Spleen (tissue), 11 donors: ENCODE data around the gene AZU1. TPM values are rescaled to one million over a fixed set of nuclear protein-coding genes. Genes with fewer than 3 reads are reported as not detected.

Source experiments
- DNase-seq: peaks from one replicate; pipeline ENCODE4 v3.0.0-alpha.2; 2020
- H3K27ac ChIP-seq, 8 donors: fragments of 200-600 bp; sonication (generic) in 7 of 8; 1 replicate in 4 of 8; 2 replicates in 4 of 8; pipeline versions ENCODE4 v1.5.0 to v1.8.0; 2016 to 2021; ENCODE audit warnings: inconsistent platforms in 4 of 8, mild to moderate bottlenecking in 4 of 8, moderate library complexity in 1 of 8
- H3K27me3 ChIP-seq, 7 donors: fragments of 200-600 bp; sonication (generic) in 6 of 7; replicated peaks in 1 of 7; 1 replicate in 4 of 7; 2 replicates in 3 of 7; pipeline versions ENCODE4 v1.5.0 to v1.8.0; 2016 to 2021; ENCODE audit warnings: inconsistent platforms in 3 of 7, mild to moderate bottlenecking in 1 of 7
- H3K36me3 ChIP-seq, 6 donors: fragments of 200-600 bp; sonication (generic) in 5 of 6; 1 replicate in 4 of 6; 2 replicates in 2 of 6; pipeline versions ENCODE4 v1.5.0 to v1.8.0; 2016 to 2021; ENCODE audit warnings: inconsistent platforms in 2 of 6
- H3K4me1 ChIP-seq, 6 donors: fragments of 200-600 bp; sonication (generic) in 5 of 6; 1 replicate in 3 of 6; 2 replicates in 3 of 6; pipeline versions ENCODE4 v1.5.0 to v1.8.0; 2016 to 2021; ENCODE audit warnings: inconsistent platforms in 3 of 6
- H3K4me3 ChIP-seq, 8 donors: fragments of 200-600 bp; sonication (generic) in 7 of 8; 1 replicate in 4 of 8; 2 replicates in 4 of 8; pipeline versions ENCODE4 v1.5.0 to v1.8.0; 2016 to 2021; ENCODE audit warnings: inconsistent platforms in 4 of 8, mild to moderate bottlenecking in 4 of 8, moderate library complexity in 2 of 8
- H3K9me3 ChIP-seq, 8 donors: fragments of 200-600 bp; sonication (generic) in 7 of 8; 1 replicate in 4 of 8; 2 replicates in 4 of 8; pipeline versions ENCODE4 v1.5.0 to v1.8.0; 2016 to 2021; ENCODE audit warnings: inconsistent platforms in 4 of 8
- POLR2A ChIP-seq, 3 donors: fragments of 450-650 bp; IDR thresholded peaks; one replicate each; pipeline ENCODE4 v1.5.1; 2017; ENCODE audit warnings: antibody characterized with exemption in 3 of 3, mild to moderate bottlenecking in 1 of 3
- POLR2AphosphoS5 ChIP-seq, 3 donors: sonication (generic); formaldehyde crosslinking; IDR thresholded peaks; one replicate each; pipeline ENCODE4 v1.5.1; 2017; ENCODE audit warnings: antibody characterized with exemption in 3 of 3
- WGBS, 5 donors: extraction: QIAGEN DNeasy Blood & Tissue Kit in 3 of 5; methylation state at CpG; one replicate each; pipeline versions ENCODE4 v1.1.5 to v1.1.7; 2013 to 2018; 5-methylcytosine and 5-hydroxymethylcytosine counted together
- intact Hi-C: fragments of 100-400 bp; cut with DNase I; formaldehyde crosslinking; loops from one replicate; pipeline ENCODE4 v1.15.0; 2023; ENCODE audit warnings: low total_unique reads
- polyA plus RNA-seq, 3 donors: library from polyadenylated mRNA; stranded (reverse); fragments of 200-250 nt; gene quantifications; one replicate each; pipeline ENCODE4 v1.2.1, GENCODE V29; 2013
- total RNA-seq, 7 donors: library from RNA; depleted of rRNA in 3 of 7; stranded (reverse); fragments of >200 nt in 3 of 7; fragmentation: NEBNext Ultra II Directional in 4 of 7; extraction: Animal tissue kit (Norgen Biotek cat#: 25700) in 4 of 7; gene quantifications; one replicate each; pipeline versions ENCODE4 v1.1.0 to v1.2.1, GENCODE V29; 2016 to 2021
- TF ChIP-seq, protein P1 (sequence below), 11 experiments: fragments of 200-600 bp in 7 of 11; fragments of 450-650 bp in 4 of 11; sonication (generic) in 4 of 11; IDR thresholded peaks in 8 of 11; conservative IDR thresholded peaks in 3 of 11; 1 replicate in 7 of 11; 2 replicates in 4 of 11; pipeline versions ENCODE4 v1.4.0 to v1.8.0; 2016 to 2021; ENCODE audit warnings: antibody characterized with exemption in 11 of 11, inconsistent platforms in 4 of 11, mild to moderate bottlenecking in 1 of 11
- donor health status: healthy with polysubstance abuse.
- donor health status: DM: no; HTN: no; CAD: no; lungs with moderate emphysema.
- donor health status: DM: no; HTN: no; CAD: no.
- donor health status: Bipolar disorder and iron deficiency.
- donor health status: healthy.
- donor health status: DM: no; HTN: no; CAD: no.
- donor health status: DM: yes; HTN: yes; CAD: no.

AZU1 gene
- total and polyA plus RNA-seq, 10 donors = 1.7 to 69.7 (median 7.2) TPM

DNA sequence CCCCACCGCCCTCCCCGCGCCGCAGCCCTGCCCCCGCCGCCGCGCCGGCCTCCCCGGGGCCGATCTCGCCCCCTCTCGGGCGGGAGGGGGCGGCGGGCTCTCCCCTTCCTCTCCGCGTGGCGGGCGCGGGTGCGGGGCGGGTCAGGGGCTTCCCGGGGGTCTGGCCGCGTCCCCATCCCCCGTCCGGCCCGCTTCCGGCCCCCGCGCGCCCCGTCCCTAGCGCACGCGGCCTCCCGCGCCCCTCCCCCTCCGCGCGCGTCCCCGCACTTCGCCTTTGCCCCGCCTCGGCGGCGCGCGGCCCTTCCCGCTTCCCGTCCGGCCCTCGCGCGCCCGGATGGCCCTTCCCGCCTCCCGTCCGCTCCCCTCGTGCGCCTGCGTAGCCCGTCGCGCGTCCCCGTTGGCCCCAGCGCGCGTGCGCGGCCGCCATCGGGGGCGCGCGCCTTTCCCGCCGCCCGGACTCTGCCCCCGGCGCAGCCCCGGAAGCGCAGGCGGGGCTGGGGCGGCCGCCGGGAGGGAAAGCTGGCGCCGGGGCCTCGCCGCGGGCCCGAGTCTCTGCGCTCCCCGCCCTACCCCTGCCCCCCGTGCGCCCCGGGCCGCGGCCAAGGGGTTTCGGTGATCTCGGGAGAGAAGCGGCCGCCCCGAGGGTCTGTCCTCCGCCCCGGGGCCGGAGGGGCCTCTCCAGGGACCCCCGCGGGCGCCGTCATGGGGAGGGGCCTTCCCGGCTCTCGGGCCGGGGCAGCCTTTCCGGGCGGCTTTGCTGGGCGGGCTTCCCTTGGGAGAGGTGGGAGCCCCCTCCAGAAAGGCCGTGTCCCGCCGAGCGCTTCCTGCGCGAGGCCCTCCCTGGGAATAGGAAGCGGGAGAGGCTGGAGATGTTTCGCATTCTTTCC is 29.9 kb upstream of the AZU1 start:
- 0 to 1% (median 1%) methylated on average over 24 to 129 of the region's 129 CpGs for WGBS, 5 donors
- intact Hi-C loops = no loop called here

GRCh38 chr19:798415-799075 is 29.1 kb upstream of the AZU1 start:
- Histone ChIP-seq H3K27ac (peak overlapping the region; percentile 80 to 100 (median 99)), H3K4me3 (peak overlapping the region; percentile 80 to 99 (median 91)), H3K36me3 (peaks cover 0 to 45% (median 10%) of the 10 kb centered on the region in 6 donors), H3K9me3 (no peaks in the 10 kb centered on the region), H3K4me1 (peaks cover 49 to 71% (median 64%) of the 10 kb centered on the region in 6 donors), H3K27me3 (no peaks in the 10 kb centered on the region)
- DNase-seq = peak; percentile 88
- intact Hi-C loops = no loop called here
- WGBS, 5 donors = 1 to 2% (median 1%) methylated on average over 27 to 44 of the region's 44 CpGs
- TF ChIP-seq POLR2AphosphoS5 (IDR thresholded peaks at IDR 0.05) = peak in 1 of 3 donors; percentile 20
- TF ChIP-seq, protein P1, sequence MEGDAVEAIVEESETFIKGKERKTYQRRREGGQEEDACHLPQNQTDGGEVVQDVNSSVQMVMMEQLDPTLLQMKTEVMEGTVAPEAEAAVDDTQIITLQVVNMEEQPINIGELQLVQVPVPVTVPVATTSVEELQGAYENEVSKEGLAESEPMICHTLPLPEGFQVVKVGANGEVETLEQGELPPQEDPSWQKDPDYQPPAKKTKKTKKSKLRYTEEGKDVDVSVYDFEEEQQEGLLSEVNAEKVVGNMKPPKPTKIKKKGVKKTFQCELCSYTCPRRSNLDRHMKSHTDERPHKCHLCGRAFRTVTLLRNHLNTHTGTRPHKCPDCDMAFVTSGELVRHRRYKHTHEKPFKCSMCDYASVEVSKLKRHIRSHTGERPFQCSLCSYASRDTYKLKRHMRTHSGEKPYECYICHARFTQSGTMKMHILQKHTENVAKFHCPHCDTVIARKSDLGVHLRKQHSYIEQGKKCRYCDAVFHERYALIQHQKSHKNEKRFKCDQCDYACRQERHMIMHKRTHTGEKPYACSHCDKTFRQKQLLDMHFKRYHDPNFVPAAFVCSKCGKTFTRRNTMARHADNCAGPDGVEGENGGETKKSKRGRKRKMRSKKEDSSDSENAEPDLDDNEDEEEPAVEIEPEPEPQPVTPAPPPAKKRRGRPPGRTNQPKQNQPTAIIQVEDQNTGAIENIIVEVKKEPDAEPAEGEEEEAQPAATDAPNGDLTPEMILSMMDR (IDR thresholded peaks at IDR 0.05 in 8 of 11, conservative IDR thresholded peaks at IDR 0.05 in 3 of 11) = no peak
- TF ChIP-seq POLR2A (IDR thresholded peaks at IDR 0.05) = no peak

More for the DNA sequence above, 29.9 kb upstream of the AZU1 start:
- Histone ChIP-seq H3K9me3 (no peaks in the 10 kb centered on the region), H3K36me3 (peaks cover 0 to 37% (median 4%) of the 10 kb centered on the region in 6 donors), H3K4me3 (peak overlapping the region; percentile 80 to 99 (median 91)), H3K4me1 (peaks cover 42 to 68% (median 57%) of the 10 kb centered on the region in 6 donors), H3K27ac (peak overlapping the region; percentile 93 to 100 (median 99)), H3K27me3 (no peaks in the 10 kb centered on the region)
- TF ChIP-seq, protein P1 (IDR thresholded peaks at IDR 0.05 in 8 of 11, conservative IDR thresholded peaks at IDR 0.05 in 3 of 11) = peak in 1 of 11 experiments; percentile 1
- TF ChIP-seq POLR2A (IDR thresholded peaks at IDR 0.05) (peak in 1 of 3 donors; percentile 84), POLR2AphosphoS5 (IDR thresholded peaks at IDR 0.05) (peak in 2 of 3 donors; percentile 76 to 84)
- peak; percentile 96 for DNase-seq

GRCh38 chr19:799076-799881 is 28.4 kb upstream of the AZU1 start:
- peaks cover 54 to 78% (median 71%) of the 10 kb centered on the region in 6 donors for H3K4me1 ChIP-seq
- H3K36me3 ChIP-seq = peaks cover 0 to 52% (median 17%) of the 10 kb centered on the region in 6 donors

More at GRCh38 chr19:799076-799881, 28.4 kb upstream of the AZU1 start:
- peak overlapping the region; percentile 80 to 100 (median 99) for H3K27ac ChIP-seq
- no peaks in the 10 kb centered on the region for H3K9me3 ChIP-seq
- TF ChIP-seq POLR2AphosphoS5 (IDR thresholded peaks at IDR 0.05) (peak in 1 of 3 donors; percentile 38), POLR2A (IDR thresholded peaks at IDR 0.05) (no peak)
- TF ChIP-seq, protein P1 (IDR thresholded peaks at IDR 0.05 in 8 of 11, conservative IDR thresholded peaks at IDR 0.05 in 3 of 11) = no peak
- intact Hi-C loops = no loop called here
- 12 to 26% (median 18%) methylated on average over 21 to 28 of the region's 28 CpGs for WGBS, 5 donors
- DNase-seq = no peak
- no peaks in the 10 kb centered on the region for H3K27me3 ChIP-seq
- peak overlapping the region; percentile 80 to 99 (median 91) for H3K4me3 ChIP-seq
